GM12864 (cell line): ENCODE measurements around the gene SUMO3.
"Not testable (repeated sequence)": the region's sequence is repeated elsewhere in the genome, so short reads cannot be mapped to it uniquely, and the experiment has no call there.

Experiments used
- DNase-seq: peaks from one replicate; pipeline ENCODE4 v3.0.0-alpha.2; 2011; ENCODE audit warnings: low read depth
- H3K4me3 ChIP-seq: 2 replicates; pipeline ENCODE4 v1.5.1; 2011; ENCODE audit warnings: mild to moderate bottlenecking, low read depth, low read length, control low read depth
- TF ChIP-seq, protein P1 (sequence below): IDR thresholded peaks from 2 replicates; pipeline ENCODE4 v1.5.1; 2011; ENCODE audit warnings: low read depth, mild to moderate bottlenecking, moderate library complexity, low read length, control low read depth, inconsistent platforms; ENCODE audit errors: missing control alignments

The SUMO3 gene

DNA sequence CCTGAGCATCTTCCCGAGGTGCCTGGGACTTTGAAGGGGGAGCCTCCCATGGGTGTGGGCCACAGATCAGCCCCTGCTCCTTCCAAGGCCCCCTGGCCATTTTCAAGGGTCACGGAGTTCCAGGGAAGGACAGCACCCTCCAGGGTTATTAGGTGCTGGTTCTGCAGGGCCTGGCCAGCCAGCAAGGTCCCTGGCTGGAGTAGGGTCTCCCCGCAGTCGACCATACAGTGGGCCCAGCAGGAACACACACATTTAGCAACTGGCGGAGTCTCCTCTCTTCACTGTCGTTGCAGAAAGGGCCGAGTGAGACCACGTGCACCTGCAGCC is 17.7 kb upstream of the SUMO3 start:
- no peak for DNase-seq
- TF ChIP-seq, protein P1, sequence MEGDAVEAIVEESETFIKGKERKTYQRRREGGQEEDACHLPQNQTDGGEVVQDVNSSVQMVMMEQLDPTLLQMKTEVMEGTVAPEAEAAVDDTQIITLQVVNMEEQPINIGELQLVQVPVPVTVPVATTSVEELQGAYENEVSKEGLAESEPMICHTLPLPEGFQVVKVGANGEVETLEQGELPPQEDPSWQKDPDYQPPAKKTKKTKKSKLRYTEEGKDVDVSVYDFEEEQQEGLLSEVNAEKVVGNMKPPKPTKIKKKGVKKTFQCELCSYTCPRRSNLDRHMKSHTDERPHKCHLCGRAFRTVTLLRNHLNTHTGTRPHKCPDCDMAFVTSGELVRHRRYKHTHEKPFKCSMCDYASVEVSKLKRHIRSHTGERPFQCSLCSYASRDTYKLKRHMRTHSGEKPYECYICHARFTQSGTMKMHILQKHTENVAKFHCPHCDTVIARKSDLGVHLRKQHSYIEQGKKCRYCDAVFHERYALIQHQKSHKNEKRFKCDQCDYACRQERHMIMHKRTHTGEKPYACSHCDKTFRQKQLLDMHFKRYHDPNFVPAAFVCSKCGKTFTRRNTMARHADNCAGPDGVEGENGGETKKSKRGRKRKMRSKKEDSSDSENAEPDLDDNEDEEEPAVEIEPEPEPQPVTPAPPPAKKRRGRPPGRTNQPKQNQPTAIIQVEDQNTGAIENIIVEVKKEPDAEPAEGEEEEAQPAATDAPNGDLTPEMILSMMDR, result no peak
- no peak overlapping the region for H3K4me3 ChIP-seq

DNA sequence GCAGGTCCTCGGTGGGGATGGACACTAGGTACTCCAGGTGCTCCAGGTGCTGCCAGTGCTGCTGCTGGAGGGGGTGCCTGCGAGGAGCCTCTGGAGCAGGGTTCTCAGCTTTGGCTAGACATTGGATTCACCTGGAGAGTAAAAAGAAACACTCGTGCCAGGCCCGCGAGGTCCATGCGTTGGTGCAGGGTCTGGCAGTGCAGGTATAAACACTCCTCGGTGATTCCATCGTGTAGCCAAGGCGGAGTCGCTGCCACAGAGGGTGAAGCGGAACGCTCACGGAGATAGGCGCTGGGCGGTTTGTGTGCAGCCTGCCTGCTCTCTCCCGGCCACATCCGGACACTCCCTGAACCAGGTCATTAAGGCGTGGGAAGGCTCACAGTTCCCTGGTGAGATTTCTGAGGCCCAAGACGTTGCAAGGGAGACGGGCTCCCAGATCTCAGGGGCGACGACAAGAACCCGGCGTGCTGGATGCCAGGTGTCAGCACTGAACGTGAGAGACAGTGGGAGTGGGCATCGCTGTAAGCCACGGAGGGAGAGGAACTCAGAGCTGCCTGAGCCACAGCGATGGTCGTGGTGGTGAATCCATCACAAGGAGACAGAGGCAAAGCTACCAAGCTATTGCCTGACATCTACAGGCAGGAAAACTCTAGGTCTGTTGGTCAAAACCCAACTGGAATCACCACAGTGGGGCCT is 17.2 kb upstream of the SUMO3 start:
- DNase-seq, result no peak
- TF ChIP-seq, protein P1, result no peak
- H3K4me3 ChIP-seq, result no peak overlapping the region

DNA sequence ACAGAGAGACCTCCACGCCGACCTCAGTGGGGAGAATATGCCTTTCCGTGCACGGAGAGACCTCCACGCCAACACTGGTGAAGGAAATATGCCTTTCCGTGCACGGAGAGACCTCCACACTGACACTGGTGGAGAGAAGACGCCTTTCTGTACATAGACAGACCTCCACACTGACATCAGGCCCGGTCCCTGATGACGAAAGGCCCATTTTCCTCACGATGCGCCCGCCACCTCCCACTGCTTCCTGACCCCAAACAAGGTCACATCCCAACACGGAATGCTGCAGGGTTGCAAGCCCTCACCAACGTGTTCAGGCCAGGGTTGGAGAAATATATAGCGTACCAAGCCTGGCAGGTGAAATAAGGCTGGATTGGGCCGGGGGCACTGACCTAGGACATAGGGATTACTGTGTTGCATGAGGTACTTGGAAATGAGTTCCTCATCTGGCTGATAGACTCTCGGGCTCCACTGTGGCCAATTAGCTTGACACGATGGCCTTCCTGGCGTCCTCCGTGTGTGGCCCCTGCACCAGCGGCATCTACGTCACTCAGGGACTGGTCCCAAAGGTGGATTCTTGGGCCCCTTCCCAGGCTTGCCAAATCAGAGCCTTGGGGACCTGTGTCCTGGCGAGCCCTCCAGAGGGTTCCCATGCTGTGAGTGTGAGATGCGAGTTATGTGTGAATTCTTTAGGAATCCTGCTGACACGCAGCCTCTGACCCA is 16.5 kb upstream of the SUMO3 start:
- no peak overlapping the region for H3K4me3 ChIP-seq

DNA sequence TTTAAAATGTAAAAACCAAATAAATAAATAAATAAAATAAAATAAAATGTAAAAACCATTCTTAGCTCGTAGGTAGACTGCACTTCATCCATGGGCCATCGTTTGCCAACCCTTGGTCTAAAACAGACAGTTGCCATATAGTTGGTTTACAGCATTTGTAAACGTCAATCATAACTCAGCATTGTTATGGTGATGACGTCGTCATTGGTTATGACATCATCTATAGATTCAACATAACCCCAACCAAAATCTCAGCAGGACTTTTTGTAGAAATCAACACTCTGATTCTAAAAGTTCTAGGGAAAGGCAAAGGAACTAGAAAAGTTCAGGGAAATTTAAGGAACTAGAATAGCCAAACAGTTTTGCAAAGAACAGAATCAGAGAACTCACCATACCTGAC is 15.8 kb upstream of the SUMO3 start:
- DNase-seq, result no peak
- H3K4me3 ChIP-seq, result no peak overlapping the region
- TF ChIP-seq, protein P1, result no peak

More for the DNA sequence above, 16.5 kb upstream of the SUMO3 start:
- TF ChIP-seq, protein P1, result no peak
- DNase-seq, result no peak

DNA sequence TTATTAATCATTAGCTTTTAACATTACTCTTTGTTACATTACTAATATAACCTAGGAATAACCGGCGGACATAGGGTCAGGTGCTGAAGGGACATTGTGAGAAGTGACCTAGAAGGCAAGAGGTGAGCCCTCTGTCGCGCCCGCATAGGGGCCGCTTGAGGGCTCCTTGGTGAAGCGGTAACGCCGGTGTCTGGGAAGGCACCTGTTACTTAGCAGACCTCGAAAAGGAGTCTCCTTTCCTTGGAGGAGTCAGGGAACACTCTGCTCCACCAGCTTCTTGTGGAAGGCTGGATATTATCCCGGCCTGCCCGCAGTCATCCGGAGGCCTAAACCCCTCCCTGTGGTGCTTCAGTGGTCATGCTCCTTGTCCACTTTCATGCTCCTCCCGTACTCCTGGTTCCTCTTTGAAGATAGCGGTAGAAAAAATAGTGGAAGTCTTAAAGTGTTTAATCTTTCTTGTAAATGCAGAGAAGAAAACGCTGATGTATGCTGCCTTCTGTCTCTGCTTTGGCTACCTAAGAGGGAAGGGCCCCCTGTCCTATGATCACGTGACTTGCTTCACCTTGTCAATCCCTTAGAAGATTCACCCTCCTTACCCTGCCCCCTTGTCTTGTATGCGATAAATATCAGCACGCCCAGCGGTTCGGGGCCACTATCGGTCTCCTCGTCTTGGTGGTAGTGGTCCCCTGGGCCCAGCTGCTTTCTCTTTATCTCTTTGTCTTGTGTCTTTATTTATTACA is 14.8 kb upstream of the SUMO3 start:
- H3K4me3 ChIP-seq, DNase-seq: not testable (repeated sequence)

DNA sequence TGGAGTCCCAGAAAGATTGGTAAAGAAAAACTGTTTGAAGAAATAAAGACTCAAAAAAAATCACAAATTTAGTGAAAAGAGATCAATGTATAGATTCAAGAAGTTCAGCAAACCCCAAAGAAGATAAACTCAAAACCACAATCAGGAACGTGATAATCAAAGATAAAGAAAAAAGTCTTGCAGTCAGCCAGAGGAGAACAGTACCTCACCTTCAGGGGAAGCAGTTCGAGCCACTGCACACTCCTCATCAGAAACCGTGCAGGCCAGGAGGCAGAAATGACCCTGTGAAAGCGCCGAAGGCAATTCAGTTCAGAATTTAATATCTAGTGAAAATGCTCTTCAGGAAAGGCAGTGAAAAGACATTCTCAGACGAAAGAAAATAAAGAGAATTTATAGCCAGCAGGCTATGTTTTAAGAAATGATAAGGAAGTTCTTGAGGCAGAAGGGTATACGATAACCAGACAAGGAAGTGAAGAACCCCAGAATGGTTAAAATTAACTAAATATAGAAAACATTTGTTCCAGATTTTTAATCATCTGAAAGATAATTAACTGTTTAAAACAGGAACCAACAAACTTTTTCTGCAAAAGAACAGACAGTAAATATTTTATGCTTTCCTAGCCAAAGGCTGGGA is 13.5 kb upstream of the SUMO3 start:
- H3K4me3 ChIP-seq, result no peak overlapping the region
- TF ChIP-seq, protein P1, result no peak
- no peak for DNase-seq

DNA sequence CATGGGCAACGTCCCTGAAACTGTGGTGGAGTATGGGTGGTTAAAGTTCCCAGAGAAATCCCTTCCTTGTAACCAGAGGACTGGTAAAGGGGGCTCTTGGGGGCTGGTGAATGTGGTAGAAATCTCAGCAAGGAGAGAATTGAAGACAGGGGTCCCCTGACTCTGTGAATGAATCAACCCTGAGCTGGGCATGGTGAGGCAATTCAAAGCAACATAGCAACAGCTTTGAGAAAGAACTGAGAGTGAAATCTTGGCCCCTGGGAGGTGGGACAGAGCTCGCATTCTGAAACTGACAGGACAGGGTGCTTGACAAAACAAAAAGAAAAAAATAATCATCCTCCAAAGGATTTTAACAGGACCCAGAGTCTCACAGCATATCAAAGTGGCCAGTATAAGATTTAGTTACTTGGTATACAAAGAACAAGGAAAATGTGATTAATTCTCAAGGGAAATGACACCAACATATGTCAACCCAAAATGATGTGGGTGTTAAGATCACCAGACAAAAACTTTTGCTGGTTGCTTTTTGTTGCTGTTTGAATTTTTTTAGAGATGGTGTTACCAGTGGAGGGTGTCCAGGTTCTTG is 11.7 kb upstream of the SUMO3 start:
- TF ChIP-seq, protein P1, result no peak
- no peak for DNase-seq

More for the DNA sequence above, 11.7 kb upstream of the SUMO3 start:
- H3K4me3 ChIP-seq, result no peak overlapping the region
